Thymus (tissue), 11 donors: ENCODE measurements around the gene ZNF892. TPM values are rescaled to one million over a fixed set of nuclear protein-coding genes. Genes with fewer than 3 reads are reported as not detected.
"Not testable (repeated sequence)": the region's sequence is repeated elsewhere in the genome, so short reads cannot be mapped to it uniquely, and the experiment has no call there.

ENCODE experiments used
- DNase-seq, 9 donors: peaks; one replicate each; pipeline ENCODE4 v3.0.0-alpha.2; 2013; ENCODE audit warnings: low spot score in 9 of 9, low read depth in 6 of 9, missing footprints in 1 of 9
- H3K27ac ChIP-seq, 2 donors: one replicate each; pipeline ENCODE4 v1.5.1; 2013; ENCODE audit warnings: control low read depth in 1 of 2, low read depth in 1 of 2, low read length in 1 of 2, mild to moderate bottlenecking in 1 of 2, moderate library complexity in 1 of 2
- H3K27me3 ChIP-seq, 2 donors: one replicate each; pipeline ENCODE4 v1.5.1; 2013; ENCODE audit warnings: low read length in 1 of 2; ENCODE audit not compliant: control insufficient read depth in 2 of 2, insufficient read depth in 1 of 2
- H3K36me3 ChIP-seq, 2 donors: one replicate each; pipeline ENCODE4 v1.5.1; 2013; ENCODE audit warnings: low read length in 1 of 2, mild to moderate bottlenecking in 1 of 2, moderate library complexity in 1 of 2; ENCODE audit not compliant: control insufficient read depth in 2 of 2, insufficient read depth in 2 of 2
- H3K4me1 ChIP-seq, 2 donors: one replicate each; pipeline ENCODE4 v1.5.1; 2013; ENCODE audit warnings: low read length in 2 of 2; ENCODE audit not compliant: control insufficient read depth in 2 of 2, insufficient read depth in 2 of 2
- H3K4me3 ChIP-seq, 2 donors: one replicate each; pipeline ENCODE4 v1.5.1; 2013; ENCODE audit warnings: low read length in 2 of 2, control low read depth in 1 of 2, mild to moderate bottlenecking in 1 of 2
- H3K9me3 ChIP-seq, 2 donors: one replicate each; pipeline ENCODE4 v1.5.1; 2013; ENCODE audit warnings: low read length in 1 of 2, mild to moderate bottlenecking in 1 of 2; ENCODE audit not compliant: control insufficient read depth in 2 of 2, insufficient read depth in 1 of 2
- WGBS: extraction: QIAGEN DNeasy Blood & Tissue Kit; methylation state at CpG from one replicate; pipeline ENCODE4 v1.1.7; 2013; 5-methylcytosine and 5-hydroxymethylcytosine counted together
- polyA plus RNA-seq: library from polyadenylated mRNA; stranded (reverse); fragments of 200-250 nt; gene quantifications from one replicate; pipeline ENCODE4 v1.2.3, GENCODE V29; 2013
- total RNA-seq: library from RNA; stranded (reverse); fragments of 120-200 nt; gene quantifications from one replicate; pipeline ENCODE4 v1.2.4, GENCODE V29; 2013
- donor health status: healthy.

Gene ZNF892
- total and polyA plus RNA-seq, 2 donors, result 0.39 to 5.3 TPM

- H3K36me3 ChIP-seq, result no peaks in the 10 kb centered on the region
- no peak overlapping the region for H3K27ac ChIP-seq
- no peaks in the 10 kb centered on the region for H3K4me1 ChIP-seq
- H3K9me3 ChIP-seq, result no peaks in the 10 kb centered on the region
- no peaks in the 10 kb centered on the region for H3K27me3 ChIP-seq
- 87% methylated on average over 7 of the region's 7 CpGs for WGBS
- no peak for DNase-seq
- H3K4me3 ChIP-seq, result no peak overlapping the region
These were observed 35.4 kb upstream of the ZNF892 start for GRCh38 chr2:95171902-95172301.

- no peaks in the 10 kb centered on the region for H3K9me3 ChIP-seq
- no peaks in the 10 kb centered on the region for H3K27me3 ChIP-seq
- no peaks in the 10 kb centered on the region for H3K4me1 ChIP-seq
- WGBS, result 98% methylated on average over 2 of the region's 2 CpGs
- H3K36me3 ChIP-seq, result peaks cover 2 to 5% of the 10 kb centered on the region in 2 donors
- H3K27ac ChIP-seq, result no peak overlapping the region
- no peak for DNase-seq
- H3K4me3 ChIP-seq, result no peak overlapping the region
These were observed 33.2 kb upstream of the ZNF892 start for GRCh38 chr2:95174031-95174542.

GRCh38 chr2:95179451-95179850 is 27.9 kb upstream of the ZNF892 start:
- DNase-seq, result no peak
- Histone ChIP-seq H3K4me3 (no peak overlapping the region), H3K36me3 (peaks cover 18 to 23% of the 10 kb centered on the region in 2 donors), H3K9me3 (peaks cover 0 to 2% of the 10 kb centered on the region in 2 donors), H3K27me3 (no peaks in the 10 kb centered on the region), H3K27ac (no peak overlapping the region), H3K4me1 (no peaks in the 10 kb centered on the region)
- 97% methylated on average over 7 of the region's 7 CpGs for WGBS

GRCh38 chr2:95181774-95182173 is 25.5 kb upstream of the ZNF892 start:
- Histone ChIP-seq H3K4me3 (no peak overlapping the region), H3K27me3 (no peaks in the 10 kb centered on the region), H3K36me3 (peaks cover 18 to 23% of the 10 kb centered on the region in 2 donors), H3K27ac (no peak overlapping the region), H3K9me3 (peaks cover 0 to 2% of the 10 kb centered on the region in 2 donors), H3K4me1 (no peaks in the 10 kb centered on the region)
- 99% methylated on average over 18 of the region's 18 CpGs for WGBS
- DNase-seq, result no peak

- Histone ChIP-seq H3K36me3 (peaks cover 16 to 18% of the 10 kb centered on the region in 2 donors), H3K4me1 (no peaks in the 10 kb centered on the region), H3K4me3 (no peak overlapping the region), H3K27ac (no peak overlapping the region), H3K9me3 (peaks cover 0 to 2% of the 10 kb centered on the region in 2 donors), H3K27me3 (no peaks in the 10 kb centered on the region)
- 98% methylated on average over 3 of the region's 3 CpGs for WGBS
- no peak for DNase-seq
These were observed 22.1 kb upstream of the ZNF892 start for GRCh38 chr2:95185197-95185596.

- Histone ChIP-seq H3K4me3 (no peak overlapping the region), H3K27ac (no peak overlapping the region), H3K36me3 (peaks cover 13% of the 10 kb centered on the region in 2 donors), H3K27me3 (no peaks in the 10 kb centered on the region), H3K4me1 (no peaks in the 10 kb centered on the region), H3K9me3 (peaks cover 0 to 2% of the 10 kb centered on the region in 2 donors)
- DNase-seq, result no peak
- 92% methylated on average over 2 of the region's 2 CpGs for WGBS
These were observed 21.3 kb upstream of the ZNF892 start for GRCh38 chr2:95185973-95186372.

GRCh38 chr2:95192956-95193355 is 14.4 kb upstream of the ZNF892 start:
- H3K27me3 ChIP-seq, DNase-seq, H3K9me3 ChIP-seq, H3K27ac ChIP-seq, H3K4me3 ChIP-seq, H3K4me1 ChIP-seq, H3K36me3 ChIP-seq: not testable (repeated sequence)
- 26% methylated on average over 15 of the region's 15 CpGs for WGBS

GRCh38 chr2:95203911-95204310 is 3.4 kb upstream of the ZNF892 start:
- H3K4me3 ChIP-seq, result no peak overlapping the region
- H3K27ac ChIP-seq, result no peak overlapping the region
- H3K27me3 ChIP-seq, result peaks cover 0 to 3% of the 10 kb centered on the region in 2 donors
- H3K36me3 ChIP-seq, result no peaks in the 10 kb centered on the region
- DNase-seq, result peak in 2 of 9 donors; percentile 4 to 16
- H3K4me1 ChIP-seq, result peaks cover 3 to 5% of the 10 kb centered on the region in 2 donors
- WGBS, result 77% methylated on average over 4 of the region's 4 CpGs
- peaks cover 0 to 3% of the 10 kb centered on the region in 2 donors for H3K9me3 ChIP-seq

GRCh38 chr2:95204396-95204795 is 2.9 kb upstream of the ZNF892 start:
- Histone ChIP-seq H3K27ac (no peak overlapping the region), H3K4me3 (no peak overlapping the region), H3K4me1 (peaks cover 3 to 5% of the 10 kb centered on the region in 2 donors), H3K27me3 (peaks cover 0 to 3% of the 10 kb centered on the region in 2 donors), H3K36me3 (no peaks in the 10 kb centered on the region), H3K9me3 (peaks cover 0 to 3% of the 10 kb centered on the region in 2 donors)
- WGBS, result 98% methylated on average over 2 of the region's 2 CpGs
- no peak for DNase-seq
